Measurements from ENCODE around the gene MAPK7.

Gene MAPK7

GRCh38 chr17:19363460-19364035, 14.8 kb upstream of the MAPK7 start:
- DNase-seq (ENCODE audit: low read depth, low spot score), result no peak

GRCh38 chr17:19364699-19365498, 13.4 kb upstream of the MAPK7 start:
- no peak for DNase-seq (ENCODE audit: low read depth, low spot score)

- no peak for DNase-seq (ENCODE audit: low read depth, low spot score)
These were observed 12.8 kb upstream of the MAPK7 start for GRCh38 chr17:19365499-19365817.

- DNase-seq (ENCODE audit: low read depth, low spot score), result no peak
These were observed 12.3 kb upstream of the MAPK7 start for GRCh38 chr17:19365833-19366636.

GRCh38 chr17:19366637-19366972, 11.7 kb upstream of the MAPK7 start:
- DNase-seq (ENCODE audit: low read depth, low spot score), result no peak

- DNase-seq (ENCODE audit: low read depth, low spot score), result no peak
These were observed 10.1 kb upstream of the MAPK7 start for GRCh38 chr17:19368229-19368628.

GRCh38 chr17:19369107-19369778, 9.1 kb upstream of the MAPK7 start:
- DNase-seq (ENCODE audit: low read depth, low spot score), result no peak

GRCh38 chr17:19369846-19370492, 8.3 kb upstream of the MAPK7 start:
- DNase-seq (ENCODE audit: low read depth, low spot score), result no peak

GRCh38 chr17:19370493-19370960, 7.8 kb upstream of the MAPK7 start:
- DNase-seq (ENCODE audit: low read depth, low spot score), result no peak

- no peak for DNase-seq (ENCODE audit: low read depth, low spot score)
These were observed 6.9 kb upstream of the MAPK7 start for GRCh38 chr17:19371259-19372010.

- no peak for DNase-seq (ENCODE audit: low read depth, low spot score)
These were observed 6.3 kb upstream of the MAPK7 start for GRCh38 chr17:19372011-19372370.

GRCh38 chr17:19372439-19372838, 5.9 kb upstream of the MAPK7 start:
- DNase-seq (ENCODE audit: low read depth, low spot score), result no peak

- no peak for DNase-seq (ENCODE audit: low read depth, low spot score)
These were observed 5.3 kb upstream of the MAPK7 start for GRCh38 chr17:19372866-19373504.

- no peak for DNase-seq (ENCODE audit: low read depth, low spot score)
These were observed 4.2 kb upstream of the MAPK7 start for GRCh38 chr17:19374136-19374535.

GRCh38 chr17:19375732-19376131, 2.6 kb upstream of the MAPK7 start:
- DNase-seq (ENCODE audit: low read depth, low spot score), result no peak

- no peak for DNase-seq (ENCODE audit: low read depth, low spot score)
These were observed 1.5 kb upstream of the MAPK7 start for GRCh38 chr17:19376811-19377210.

GRCh38 chr17:19377602-19378415, 489 bp upstream of the MAPK7 start:
- DNase-seq (ENCODE audit: low read depth, low spot score), result peak; percentile 96

- DNase-seq (ENCODE audit: low read depth, low spot score), result no peak
These were observed 1.2 kb downstream of the MAPK7 start for GRCh38 chr17:19379361-19380065.

Data from smooth muscle cell of the brain vasculature (primary cell).